ENCODE data around the gene ZBTB47. TPM values are rescaled to one million over a fixed set of nuclear protein-coding genes. Genes with fewer than 3 reads are reported as not detected.

The ZBTB47 gene
- total RNA-seq, 1 donor from 2014 or later: 2.0 TPM

DNA sequence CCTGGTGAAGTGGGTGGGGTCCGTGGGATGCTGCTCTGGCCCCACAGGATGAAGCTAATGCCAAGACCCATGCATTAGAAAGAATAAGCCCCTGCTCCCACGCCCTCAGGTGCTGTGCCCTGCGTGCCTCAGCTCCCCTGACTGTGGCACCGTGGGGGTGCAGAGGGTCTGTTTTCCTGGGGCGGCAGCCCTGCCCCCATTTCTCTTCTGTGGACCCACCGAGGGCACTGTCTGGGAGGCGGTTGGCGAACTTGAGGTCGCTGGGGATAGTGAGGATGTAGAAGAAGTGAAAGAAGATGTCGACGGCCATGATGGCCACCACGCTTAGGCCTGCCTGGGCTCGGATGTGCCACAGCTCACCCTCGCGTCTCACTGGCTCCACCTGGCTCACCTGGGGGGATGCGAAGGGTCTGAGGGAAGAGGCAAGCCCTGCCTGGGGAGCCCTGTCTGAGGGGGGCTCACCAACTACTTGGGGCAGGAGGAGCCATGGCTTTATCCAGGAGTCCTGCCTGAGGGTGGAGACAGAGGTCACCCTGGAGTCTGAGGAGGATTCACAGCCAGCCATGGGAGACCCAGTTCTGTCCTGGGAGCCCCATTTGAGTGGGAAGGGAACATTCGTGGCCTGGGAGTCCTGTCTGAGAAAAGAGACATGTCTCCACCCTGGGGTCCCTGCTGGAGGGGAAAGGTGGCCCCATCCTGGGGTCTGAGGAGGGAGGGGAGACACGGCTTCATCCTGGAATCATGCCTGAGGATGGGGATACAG, 44.0 kb downstream of the ZBTB47 start:
- intact Hi-C loops (cut with micrococcal nuclease): no loop called here

DNA sequence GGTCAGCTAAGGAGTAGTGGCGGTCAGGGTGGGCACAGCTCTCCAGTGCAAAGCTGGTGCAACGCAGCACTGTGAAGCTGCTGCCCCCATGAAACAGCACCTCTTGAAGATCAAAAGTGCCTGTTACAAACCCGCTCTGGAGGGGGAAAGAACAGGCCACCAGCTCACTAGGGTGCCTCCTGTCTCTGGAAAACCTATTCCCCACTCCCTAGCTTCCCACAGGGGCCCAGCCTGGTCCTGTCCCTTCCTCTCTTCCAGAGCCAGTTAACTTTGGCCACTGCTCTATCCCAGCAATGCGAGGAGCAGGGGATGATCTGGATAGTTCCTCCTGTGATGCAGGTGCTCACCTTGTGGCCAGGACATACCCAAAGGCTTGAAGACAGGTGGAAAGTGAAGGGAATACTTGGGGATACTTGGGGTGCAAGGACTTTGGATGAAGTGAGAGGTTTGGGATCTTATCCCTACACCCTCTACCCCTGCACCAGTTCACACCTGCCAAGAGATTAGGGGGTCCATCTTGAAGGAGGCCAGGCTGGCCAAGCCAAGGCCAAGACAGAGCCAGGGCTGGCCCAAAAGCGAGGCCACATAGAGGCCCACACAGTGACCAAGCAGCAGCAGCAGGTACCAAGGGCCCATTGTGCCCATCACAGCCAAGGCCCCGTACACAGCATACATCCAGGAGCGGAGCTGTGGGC, 44.9 kb downstream of the ZBTB47 start:
- intact Hi-C loops (cut with micrococcal nuclease): no loop called here

DNA sequence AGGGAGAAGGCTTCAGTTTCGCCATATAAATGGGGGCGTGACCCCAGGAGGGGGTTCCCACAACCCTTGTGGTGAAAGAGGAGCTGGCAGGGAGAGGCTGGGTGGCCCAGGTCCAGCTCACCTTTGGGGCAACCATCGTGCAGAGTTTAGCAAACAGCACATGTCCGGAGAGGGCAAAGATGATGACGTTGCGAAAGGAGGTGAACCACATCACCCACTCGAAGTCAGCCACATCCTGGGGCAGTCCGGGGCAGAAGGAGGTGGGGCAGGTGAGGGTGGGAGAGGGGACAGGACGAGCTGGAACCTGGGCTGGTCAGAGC, 45.4 kb downstream of the ZBTB47 start:
- intact Hi-C loops (cut with micrococcal nuclease): no loop called here

DNA sequence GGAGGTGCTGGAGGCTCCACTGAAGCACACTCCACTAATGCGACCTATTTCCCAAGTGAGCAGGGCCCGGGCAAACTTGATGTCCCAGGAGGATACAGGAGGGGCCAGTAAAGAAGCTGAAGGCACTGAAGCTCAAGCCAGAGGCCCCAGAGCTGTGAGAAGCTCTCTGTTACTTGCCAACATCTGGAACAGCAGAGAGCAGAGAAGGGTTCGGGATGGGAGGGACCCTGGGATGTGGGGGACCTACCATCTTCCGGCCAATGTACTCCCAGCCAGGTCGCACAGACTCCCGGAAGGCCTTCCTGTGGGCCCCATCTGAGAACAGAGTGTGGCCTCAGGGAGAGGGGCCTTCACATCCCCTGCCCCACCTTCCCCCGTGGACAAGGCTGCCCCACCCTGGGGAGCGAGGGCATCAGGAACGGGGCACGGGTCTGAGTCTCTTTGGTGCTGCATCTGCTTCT, 46.0 kb downstream of the ZBTB47 start:
- intact Hi-C loops (cut with micrococcal nuclease): no loop called here

DNA sequence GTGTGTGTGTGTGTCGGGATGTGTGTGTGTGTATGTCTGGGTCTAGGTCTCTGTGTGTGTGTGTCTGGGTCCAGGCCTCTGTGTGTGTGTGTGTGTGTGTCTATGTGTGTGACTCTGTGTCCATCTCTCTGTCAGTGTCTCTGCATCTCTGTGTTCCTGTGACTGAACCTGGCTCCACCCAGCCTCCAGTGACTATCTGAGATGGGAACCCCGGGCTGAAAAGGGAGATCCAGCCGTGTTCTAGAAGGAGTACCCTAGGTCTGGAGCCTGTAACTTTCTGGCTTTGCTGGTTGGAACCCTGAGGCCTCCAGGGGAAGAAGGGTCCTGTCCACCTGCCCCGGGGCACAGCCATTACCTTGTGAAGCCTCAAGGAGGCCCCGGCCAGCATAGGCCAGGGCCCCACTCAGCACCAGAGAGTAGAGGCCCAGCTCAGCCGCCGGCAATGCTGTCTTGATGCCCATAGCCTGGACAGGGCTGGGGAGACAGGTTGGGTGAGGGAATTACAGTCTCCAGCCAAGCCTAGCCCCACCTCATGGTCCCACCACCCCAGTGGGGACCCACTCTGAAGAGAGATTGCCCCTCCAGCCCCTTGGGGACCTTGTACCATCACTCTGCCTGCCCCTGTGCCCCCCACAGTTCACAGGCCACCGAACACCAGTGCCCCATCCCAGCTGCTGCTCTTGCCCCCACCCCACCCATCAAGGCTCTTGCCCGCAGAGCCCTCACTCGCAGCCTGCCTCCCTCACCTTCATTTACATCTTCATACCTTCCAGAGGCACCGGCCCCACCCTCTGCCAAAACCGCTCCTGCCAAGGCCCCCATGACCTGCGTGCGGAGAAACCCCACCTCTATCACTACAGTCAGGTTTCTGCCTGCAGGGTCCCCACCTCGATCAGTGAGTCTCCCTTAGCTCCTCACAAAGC, 47.1 kb downstream of the ZBTB47 start:
- intact Hi-C loops (cut with micrococcal nuclease): loop anchor here (1.0 kb wide), 1 partner anchor 62 kb away; no protein-coding TSS in a partner anchor

DNA sequence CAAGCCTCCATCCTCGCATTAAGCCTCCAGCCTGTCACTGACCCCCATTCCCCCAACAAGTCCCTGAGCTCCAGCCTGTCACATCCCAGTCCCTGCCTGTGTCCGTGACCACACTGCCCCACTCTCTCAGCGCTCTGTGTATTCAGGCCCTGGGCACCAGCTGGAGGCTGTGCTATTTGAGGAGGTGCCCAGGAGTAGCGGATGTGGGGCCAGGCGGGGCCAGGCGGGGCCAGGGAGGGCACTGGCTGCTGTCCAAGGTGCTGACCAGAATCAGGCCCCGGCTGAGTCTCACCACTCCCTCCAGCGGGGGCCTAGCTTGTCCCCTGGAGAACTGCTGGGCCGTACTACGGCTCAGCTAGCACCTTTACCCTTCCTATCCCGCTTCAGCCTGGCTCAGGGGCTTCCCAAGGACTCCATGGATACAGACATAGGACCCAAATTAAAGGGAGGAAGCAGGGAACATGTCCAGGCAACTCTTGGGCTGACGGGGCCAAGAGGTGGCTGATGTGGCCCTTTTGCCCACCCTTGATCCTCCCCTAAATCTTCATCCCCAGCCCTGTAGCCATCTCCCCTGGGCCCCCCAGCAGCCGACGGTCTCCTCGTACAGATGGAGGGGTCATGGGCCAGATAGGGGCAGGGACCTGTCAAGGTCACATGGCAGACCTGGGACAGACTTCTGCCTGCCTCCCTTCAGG, 48.0 kb downstream of the ZBTB47 start:
- intact Hi-C loops (cut with micrococcal nuclease): loop anchor here (1.0 kb wide), 1 partner anchor 63 kb away; no protein-coding TSS in a partner anchor

DNA sequence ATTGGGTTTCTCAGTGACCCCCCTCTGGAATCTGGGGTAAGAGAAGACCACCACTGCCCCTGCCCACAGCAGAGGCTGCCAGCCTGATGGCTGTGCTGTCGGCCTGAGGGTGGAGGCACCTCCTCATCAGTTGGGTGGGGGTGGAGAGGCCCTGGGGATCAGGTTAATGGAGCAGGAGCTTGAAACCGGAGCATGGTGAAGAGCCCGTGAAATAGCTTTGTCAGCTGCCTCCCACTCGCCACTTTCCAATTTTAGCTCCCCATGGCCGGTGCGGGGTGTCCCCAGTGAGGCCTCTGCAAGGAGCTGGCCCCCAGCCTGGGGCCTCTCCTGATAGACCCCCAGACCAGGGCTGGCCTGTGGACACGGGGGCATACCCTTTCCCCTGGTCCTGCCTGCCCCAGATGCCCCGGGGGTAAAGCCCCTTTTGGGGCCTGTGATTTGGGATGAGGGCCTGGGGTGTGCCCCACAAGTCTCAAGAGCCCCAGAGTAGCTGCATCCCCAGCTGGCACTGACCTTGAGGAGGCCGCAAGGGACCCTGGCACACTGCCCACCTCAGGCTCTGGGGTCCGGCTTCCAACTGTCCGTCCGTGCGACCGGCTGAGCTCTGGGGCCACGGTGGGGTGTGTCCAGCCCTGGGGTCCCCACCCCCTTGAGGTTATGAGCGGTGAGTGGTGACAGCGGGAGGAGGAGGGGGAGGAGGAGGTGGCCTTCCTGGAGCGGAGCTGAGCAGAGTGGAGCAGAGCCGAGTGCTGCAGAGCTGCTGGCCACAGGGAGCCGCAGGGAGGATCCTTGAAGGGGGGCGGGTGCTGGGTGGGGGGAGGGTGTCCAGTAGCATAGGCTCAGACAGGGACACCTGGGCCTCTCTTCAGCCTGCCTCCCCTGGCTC, 48.8 kb downstream of the ZBTB47 start, which contains the start of gene HHATL:
Gene HHATL (minus strand): TSS at position 733 of the 886 bp plus-strand sequence. CDS start 1,972 bp downstream, outside the sequence.
- intact Hi-C loops (cut with micrococcal nuclease): no loop called here

DNA sequence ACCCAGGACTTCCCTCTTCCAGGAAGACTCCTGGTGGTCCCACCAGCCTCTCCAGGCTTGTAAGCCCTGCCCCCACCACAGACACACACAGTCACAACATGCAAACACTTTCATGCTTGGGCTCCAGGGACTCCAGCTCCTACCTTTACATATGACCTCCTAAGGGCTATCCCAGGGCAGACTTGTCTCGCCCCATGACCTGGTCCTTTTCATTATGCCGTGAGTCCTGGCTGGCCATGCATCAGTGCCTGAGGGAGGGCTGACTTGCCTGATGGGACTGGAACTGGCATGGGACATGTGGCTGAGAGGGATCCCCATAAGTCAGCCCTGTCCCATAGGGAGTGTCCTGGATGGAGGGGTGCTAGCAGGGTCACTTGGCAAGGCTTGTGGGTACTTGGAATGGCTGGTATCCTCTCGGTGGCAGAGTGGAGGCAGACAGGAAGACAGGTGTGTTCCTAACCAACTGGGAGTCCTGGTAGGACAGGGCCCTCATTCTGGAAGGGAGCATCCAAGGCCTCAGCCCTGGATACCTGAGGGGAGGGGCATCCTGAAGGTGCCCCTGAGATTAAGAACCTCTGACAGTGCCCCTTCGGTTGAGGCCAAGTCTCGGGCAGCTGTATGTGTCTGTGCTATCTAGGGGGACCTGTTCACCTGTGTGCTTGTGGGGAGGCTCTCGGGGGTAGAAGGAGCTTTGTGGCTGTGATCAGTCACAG, 49.6 kb downstream of the ZBTB47 start:
- intact Hi-C loops (cut with micrococcal nuclease): no loop called here

DNA sequence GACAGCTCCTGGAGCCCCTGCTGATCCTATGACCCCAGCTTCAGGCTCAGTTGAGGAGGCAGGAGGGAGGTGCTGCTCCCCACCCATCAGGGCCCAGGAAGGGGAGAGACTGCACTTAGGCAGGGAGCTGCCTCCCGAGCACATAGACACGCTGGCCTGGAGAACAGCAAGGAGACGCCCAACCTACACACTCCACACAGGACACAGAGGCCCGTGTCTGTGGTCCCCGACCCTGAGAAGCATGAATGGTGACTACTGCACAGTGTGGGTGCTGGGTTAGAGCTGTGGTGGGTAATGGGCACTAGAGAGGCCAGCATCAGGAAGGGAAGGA, 50.2 kb downstream of the ZBTB47 start:
- intact Hi-C loops (cut with micrococcal nuclease): no loop called here

DNA sequence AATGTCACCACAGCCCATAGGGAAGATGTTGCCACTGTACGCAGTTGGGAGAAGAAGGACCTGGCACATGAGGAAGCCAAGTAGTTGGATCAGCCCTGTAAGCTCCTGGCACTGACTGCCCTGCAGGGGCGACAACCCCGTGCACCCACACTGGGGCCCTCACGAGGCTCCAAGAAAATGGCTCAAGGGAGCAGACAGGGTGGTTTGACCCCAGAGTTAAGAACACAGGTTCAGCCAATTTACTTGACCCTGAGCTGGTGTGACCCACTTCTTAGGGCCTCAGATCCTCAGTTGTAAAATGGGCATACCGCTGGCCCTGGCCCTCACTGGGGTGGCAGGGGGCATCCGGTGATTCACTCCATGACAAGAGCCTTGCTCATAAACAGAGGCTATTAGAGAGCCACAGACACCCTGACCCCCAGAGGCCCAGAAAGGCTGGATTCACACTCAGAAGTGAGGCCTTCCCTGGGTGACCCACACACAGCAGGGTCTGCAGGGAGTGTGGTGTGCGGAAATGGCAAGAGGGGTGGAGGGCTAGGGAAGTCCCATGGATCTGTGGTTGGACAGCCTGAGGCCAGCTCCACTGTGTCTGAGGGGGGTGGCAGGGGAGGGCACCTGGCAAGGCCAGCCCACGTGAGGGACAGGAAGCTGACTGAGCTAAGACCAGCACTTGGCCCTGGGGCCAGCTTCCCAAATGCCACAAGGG, 50.8 kb downstream of the ZBTB47 start:
- intact Hi-C loops (cut with micrococcal nuclease): no loop called here

DNA sequence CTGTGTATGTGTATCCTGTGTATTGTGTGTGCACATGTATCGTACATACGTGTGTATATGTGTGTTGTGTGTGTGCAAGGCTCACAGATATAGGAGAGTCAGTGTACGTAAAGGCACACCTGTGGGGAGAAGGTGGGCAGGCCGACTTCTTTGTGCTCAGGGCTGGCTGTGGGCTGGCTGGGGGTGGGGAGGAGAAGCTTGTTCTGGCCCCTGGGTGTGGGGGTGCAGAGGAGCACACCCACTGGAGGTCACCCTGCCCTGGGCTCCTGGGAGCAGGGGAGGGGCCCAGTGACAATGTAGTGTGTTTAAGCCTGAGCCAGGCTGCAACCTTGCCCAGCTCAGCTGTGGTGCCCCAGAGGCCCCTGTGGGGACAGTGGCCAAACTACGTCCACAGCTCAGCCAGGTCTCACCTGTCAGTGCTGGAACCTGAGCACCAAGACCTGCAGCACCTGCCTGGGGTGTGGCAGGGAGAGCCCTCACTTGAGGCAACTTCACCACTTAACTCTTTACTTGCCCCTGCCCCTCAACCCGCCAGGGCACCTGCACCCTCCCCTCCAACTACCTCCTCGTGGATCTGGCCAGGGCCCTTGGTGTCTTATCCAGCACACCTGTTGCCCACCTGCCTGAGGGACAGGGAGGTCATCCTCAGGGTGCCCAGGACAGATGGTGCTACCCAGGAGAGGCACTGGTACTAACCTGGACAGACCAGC, 51.7 kb downstream of the ZBTB47 start:
- intact Hi-C loops (cut with micrococcal nuclease): no loop called here

DNA sequence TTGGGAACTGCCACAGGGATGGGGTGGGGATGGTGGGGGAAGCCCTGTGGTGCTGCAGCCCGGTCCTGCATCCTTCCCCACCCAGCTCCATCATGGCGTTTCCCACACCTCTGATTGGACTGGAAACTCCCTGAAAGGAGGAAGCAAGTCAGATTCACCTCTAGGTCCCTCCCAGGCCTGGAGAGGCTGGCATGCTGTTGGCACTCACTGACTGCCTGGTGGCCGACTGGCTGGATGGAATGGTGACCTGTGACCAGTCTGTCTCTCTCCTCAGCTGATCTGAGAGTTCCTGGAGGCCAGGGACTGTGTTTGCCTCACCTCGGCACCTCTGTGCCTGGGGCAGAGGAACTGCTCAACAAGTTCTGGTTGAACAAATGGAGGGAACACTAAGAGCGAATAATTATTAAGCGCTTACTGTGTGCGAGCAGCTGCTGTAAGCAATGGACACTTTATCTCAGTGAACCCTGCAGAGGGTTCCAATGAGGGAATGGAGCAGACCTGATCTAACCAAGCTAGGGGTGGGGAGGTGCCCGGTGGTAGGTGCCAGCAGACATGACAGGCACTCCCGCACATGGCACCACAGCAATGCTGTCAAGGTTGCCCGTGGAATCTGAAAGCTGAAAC, 52.6 kb downstream of the ZBTB47 start:
- intact Hi-C loops (cut with micrococcal nuclease): no loop called here

DNA sequence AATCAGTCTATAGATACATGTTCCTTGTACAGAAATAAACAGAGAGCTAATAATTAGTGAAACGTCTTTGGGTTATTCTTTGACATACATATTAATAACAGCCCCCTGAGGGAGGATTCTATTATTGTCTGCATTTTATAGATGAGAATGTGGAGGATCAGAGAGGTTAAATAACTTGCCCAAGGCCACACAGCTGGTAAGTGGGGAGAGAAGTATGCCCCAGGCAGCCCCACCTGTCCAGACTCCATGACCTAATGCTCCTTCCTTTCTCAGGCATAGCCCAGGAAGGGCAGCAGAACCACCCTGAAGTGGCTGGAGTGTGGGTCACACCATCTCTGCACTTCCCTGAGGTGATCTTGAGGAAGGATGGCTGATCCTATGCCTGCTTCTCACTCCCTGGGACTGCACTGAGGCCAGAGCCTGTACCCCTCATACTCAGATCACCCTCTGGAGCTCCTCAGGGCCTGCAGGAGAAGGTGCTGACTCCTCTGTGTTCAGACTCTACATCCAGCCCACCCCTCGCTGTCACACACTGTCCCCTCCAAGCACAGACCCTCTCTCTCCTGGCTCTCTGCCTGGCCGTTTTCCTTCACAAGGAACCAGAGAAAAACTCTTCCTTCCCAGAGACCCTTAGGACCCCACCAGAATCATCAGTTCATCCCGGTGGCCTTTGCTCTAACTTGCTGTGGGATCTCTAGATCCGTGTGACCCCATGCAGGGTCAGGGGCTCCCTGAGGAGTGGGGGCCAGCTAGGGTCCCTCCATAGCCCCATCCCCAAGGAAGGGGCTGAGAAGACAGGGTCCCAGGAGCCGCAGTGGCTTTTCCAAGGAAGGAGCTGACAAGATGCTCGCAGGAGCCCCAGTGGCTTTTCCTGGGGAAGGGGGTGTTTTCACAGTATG, 53.5 kb downstream of the ZBTB47 start:
- intact Hi-C loops (cut with micrococcal nuclease): no loop called here

DNA sequence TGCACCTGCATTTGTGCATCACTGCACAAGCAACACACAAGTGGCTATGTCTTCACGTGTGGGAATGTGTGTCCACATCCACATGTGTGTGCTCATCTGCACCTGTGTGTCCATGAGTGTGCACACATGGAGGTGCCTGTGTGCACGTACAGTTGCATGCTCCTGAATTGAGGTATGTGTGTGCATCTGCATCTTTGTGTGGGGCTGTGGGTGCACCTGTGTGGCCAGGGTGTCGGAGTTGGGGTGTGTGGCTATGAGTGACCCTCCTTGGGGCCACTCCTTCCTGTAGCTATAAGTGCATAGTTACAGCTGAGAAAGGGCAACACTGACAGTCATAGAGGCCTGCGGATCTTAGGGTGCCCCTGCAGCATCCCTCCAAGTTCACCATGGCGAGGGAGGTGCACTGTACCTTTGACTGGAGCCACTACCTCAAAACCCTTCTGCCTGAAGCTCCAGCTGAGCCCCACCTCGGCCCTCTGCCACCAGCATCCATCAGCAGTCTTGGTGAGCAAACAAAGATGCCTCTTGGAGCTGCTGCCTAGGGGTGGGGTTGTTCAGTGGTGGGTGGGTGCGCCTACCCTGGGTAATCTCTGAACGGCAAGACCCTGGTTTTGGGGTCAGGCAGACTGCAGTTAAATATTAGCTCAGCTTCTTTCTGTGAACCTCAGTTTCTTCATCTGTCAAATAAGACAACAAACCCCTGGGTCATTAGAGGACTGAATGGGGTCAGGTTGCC, 54.3 kb downstream of the ZBTB47 start:
- intact Hi-C loops (cut with micrococcal nuclease): no loop called here

DNA sequence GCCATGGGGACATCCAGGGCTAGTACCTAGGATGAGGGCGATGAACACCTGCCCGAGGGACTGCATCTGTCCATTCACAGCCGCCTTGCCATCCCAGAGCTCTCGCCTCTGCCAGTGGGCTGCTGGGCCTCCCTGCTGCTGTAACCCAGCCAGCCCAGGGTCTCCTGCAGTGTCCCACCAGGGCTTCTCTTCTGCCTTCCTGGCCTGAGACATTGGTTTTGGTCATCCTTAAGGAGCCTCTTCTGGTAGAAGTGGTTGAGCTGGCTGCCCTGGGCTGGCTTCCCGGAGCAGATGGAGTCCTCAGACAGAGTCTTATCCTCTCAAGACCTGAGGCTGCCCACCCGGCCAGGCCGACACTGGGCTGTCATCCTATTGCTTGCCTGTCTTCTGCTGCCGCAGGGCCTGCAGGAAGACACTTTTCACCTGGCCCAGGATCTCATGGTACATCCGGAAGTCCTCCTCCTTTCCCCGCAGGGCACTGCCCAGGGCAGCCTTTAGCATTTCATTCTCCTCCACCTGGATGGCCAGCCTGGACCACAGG, 55.2 kb downstream of the ZBTB47 start:
- intact Hi-C loops (cut with micrococcal nuclease): no loop called here

DNA sequence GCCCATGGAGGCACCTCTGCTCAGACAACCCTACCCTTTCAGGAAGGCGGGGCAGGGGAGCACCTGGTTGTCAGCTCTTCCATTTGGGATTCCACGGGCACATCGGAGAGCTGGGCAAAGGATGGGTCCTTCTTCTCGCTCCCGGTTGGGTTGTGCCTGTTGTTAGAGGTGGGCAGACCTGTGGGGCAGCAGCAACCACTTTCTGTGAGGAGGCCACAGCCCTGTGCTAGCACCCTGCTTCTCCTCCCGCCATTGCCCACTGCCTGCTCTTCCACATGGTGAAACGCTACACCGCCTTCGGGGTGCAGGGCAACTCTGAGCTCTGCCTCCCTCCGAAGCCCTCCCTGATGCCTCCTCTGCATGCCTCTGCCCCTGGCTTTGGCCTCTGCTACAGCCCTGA, 56.1 kb downstream of the ZBTB47 start:
- intact Hi-C loops (cut with micrococcal nuclease): no loop called here

Measured in T-helper 1 cell treated with Interleukin-12 subunit alpha and Interleukin-12 subunit beta and Interleukin-4 antibody, amounts not matched to agents 30 ng/mL and 1 ng/mL, for 36 hours (primary cell).